HG02610 (cell line): ENCODE results near the gene H2BK1.

Experiments used
- ATAC-seq: cut with Tn5 transposase; IDR thresholded peaks from one replicate; pipeline ENCODE4 v1.9.1; 2021; ENCODE audit warnings: mild to moderate bottlenecking, moderate library complexity; ENCODE audit not compliant: unreplicated experiment

H2BK1 gene

DNA sequence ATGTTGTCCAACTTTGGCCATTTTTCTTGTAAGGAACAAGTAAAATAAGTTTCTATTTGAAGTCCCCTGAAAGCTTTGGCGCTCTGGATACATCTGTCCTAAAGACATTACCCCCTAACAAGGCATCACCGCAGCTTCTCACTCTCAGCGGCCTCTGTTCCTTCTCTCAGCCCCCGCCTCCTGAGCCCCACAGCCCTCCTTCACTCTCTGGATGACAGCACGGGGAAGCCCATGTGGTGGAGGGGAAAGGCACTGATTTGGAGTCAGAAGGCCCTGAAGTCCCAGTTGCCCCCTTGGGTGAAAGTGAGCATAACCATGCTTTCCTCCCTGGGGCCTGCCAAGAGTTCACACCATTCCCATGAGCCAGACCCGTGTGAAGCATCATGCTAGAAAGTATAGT is 4.6 kb downstream of the H2BK1 start:
- ATAC-seq, result no peak

GRCh38 chr7:151204383-151205032 is 5.8 kb downstream of the H2BK1 start:
- no peak for ATAC-seq

DNA sequence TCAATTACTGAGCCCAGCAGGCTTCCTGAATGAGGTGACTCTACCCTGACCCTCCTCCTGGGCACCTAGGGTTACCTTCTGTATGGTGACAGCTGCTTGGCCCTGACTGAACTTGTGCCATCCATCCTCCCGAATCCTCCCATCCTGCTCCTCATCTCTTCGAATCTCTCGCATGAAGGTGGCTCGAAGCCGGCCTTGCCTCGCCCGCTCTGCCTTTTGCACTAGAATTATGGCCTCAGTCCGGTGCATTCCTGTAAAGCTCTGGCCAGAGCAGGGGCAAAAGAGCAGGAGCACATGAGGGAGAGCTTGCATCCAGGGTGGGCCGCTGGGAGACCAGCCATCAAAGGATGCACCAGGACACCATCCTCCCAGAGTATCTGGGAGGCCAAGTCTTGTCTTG is 7.5 kb downstream of the H2BK1 start:
- no peak for ATAC-seq

GRCh38 chr7:151201751-151202150 is 8.5 kb downstream of the H2BK1 start:
- no peak for ATAC-seq

DNA sequence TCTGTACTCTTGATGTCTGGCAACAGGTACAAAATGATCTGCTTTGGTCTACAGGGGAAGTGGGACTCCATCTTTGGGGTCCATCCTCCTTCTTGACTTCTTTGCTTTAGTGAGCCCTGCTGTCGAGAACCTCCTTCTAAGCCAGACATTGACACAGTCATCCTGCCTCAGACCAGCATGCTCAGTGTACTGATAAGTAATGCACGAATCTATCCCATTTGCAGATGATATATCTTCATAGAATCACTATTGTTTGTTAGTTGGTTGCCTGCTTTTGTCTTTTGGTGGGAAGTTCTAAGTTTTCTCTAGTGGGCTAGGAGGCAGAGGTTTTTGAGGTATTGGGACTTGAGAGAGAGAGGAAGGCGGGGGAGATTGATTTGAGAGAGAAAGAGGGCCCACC is 8.9 kb downstream of the H2BK1 start:
- no peak for ATAC-seq

- ATAC-seq, result no peak
Measured at GRCh38 chr7:151198945-151199848, 11.1 kb downstream of the H2BK1 start.

- no peak for ATAC-seq
Measured at GRCh38 chr7:151197932-151198331, 12.4 kb downstream of the H2BK1 start.

GRCh38 chr7:151195616-151196450 is 14.5 kb downstream of the H2BK1 start:
- no peak for ATAC-seq

DNA sequence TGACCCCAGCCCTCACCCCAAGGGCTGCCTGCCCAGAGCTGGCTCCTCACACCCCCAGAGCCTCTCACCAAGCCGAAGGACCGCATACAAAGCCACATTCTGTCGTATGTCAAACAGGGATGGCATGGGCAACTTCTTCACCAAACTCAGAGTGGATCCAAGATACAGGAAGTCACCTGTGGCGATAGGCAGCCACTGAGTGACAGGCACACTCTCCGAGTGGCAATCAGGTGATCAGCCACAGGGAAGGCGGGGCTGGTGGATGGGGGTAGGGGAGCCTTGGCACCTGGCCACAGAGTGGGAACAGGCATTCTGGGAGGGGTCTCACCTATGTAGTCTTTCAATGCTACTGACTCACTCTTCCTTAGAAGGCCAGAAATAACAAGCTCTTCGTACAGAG is 16.1 kb downstream of the H2BK1 start:
- ATAC-seq, result no peak

DNA sequence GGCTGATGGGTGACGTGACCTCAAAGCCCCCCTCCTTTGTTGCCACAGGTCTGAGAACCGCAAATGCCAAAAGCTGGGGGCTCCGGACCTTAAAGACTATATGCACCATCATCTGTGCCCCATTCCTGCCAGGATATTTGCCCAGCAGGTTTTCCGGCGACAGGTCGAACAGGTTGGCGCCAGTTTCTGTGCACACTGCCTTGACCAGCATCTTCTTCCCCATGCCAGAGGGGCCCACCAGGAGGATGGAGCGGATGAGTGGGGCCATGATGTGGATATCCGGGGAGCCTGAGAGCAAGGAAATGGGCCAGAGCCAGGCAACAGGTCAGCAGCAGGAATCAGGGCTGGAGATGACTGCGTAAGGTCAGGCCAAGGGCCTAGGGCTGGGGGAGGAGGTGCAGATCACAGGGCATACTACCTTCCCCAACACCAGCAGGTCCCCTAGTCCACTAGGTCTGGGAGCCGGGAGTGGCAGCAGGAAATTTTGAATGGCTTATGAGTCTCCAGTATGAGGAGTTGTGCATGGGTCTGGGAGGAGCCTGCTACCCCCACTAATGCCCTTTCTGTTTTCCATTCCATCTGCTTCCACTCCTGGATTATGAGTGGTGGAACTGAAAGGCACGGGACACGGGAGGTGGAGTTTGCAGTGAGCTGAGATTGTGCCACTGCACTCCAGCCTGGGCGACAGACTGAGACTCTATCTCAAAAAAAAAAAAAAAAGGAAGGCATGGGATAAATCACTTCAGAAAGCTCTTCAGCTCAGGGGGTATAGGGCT is 16.9 kb downstream of the H2BK1 start:
- no peak for ATAC-seq

DNA sequence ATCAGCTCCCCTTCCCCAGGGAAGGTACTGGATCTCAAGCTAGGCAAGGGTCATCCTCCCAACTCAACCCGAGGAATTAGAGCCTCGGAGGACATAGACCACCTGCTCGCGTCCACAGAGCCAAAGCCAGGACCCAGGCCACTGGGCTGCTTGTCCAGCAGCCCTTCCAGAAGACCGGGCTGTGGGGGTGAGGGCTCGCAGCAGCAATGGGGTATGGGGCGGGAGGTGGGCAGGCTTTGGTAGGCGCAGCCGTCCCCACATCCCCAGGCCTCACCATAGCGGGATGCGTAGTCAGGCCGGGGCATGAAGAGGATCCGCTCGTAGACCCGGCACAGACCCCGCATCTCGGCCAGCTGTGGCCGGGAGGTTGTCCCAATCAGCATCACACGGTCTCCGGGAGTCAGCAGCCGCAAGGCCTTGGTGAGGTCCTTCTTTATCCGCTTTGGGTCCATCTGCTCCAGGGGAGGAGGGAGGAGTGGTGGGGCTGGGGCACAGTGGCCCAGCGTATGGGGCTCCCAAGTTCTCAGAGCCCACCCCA is 18.2 kb downstream of the H2BK1 start:
- no peak for ATAC-seq

- no peak for ATAC-seq
Measured at GRCh38 chr7:151191544-151191943, 18.7 kb downstream of the H2BK1 start.

DNA sequence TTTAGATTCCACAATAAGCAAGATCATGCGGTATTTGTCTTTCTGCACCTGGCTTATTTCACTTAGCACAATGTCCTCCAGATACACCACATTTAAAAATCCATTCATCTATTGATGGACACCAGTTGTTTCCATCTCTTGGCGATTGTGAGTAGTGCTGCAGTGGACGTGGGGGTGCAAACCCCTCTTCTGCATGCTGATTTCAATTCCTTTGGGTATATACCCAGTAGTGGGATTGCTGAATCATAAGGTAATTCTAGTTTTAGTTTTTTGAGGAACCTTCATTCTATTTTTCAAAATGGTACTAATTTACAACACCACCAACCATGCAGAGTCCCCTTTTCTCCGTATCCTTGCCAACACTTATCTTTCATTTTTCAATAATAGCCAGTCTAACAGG is 21.2 kb downstream of the H2BK1 start:
- ATAC-seq, result no peak

- ATAC-seq, result no peak
Measured at GRCh38 chr7:151188252-151188542, 22.1 kb downstream of the H2BK1 start.

- no peak for ATAC-seq
Measured at GRCh38 chr7:151187409-151188251, 22.7 kb downstream of the H2BK1 start.

DNA sequence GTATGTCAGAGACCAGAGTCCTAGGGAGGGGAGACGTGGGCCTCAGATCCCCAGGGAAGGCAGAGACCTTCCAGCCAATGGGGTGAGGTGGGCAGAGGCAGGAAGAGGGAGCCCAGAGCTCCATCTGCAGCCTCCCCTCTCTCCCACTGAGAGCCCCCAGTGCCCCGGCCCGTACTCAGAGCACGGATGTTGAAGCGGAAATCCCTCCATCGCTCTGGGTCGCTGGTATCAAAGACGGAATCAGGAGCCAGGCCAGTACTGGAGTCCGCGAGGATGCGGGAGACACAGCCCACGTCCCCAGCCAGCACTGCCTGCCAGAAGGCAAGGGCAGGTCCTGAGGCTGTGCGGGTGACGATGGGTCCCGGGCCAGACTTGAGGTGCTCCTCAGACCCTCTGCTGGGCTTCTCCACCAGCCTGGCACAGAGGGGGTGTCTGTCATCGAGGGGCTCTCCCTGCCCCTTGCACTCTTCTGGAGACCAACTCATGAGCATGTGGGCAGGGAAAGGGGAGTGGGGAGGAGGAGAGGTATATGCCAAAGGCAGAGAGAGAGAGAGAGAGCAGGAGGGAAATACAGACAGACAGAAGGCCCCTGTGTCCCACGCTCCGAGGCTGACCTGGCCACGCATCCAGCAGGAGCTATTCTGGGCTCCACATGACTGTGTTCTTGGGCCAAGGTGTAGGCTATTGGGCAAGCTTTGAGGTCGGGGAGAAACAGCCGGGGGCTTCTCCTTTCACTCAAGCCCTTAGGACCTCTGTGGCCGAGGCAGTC is 23.5 kb downstream of the H2BK1 start, which contains the start of gene ASB10:
Gene ASB10, minus strand, starts transcription at position 611 of the 769 bp plus-strand sequence. Its CDS starts 120 bp downstream, at position 491.
- ATAC-seq, result no peak

DNA sequence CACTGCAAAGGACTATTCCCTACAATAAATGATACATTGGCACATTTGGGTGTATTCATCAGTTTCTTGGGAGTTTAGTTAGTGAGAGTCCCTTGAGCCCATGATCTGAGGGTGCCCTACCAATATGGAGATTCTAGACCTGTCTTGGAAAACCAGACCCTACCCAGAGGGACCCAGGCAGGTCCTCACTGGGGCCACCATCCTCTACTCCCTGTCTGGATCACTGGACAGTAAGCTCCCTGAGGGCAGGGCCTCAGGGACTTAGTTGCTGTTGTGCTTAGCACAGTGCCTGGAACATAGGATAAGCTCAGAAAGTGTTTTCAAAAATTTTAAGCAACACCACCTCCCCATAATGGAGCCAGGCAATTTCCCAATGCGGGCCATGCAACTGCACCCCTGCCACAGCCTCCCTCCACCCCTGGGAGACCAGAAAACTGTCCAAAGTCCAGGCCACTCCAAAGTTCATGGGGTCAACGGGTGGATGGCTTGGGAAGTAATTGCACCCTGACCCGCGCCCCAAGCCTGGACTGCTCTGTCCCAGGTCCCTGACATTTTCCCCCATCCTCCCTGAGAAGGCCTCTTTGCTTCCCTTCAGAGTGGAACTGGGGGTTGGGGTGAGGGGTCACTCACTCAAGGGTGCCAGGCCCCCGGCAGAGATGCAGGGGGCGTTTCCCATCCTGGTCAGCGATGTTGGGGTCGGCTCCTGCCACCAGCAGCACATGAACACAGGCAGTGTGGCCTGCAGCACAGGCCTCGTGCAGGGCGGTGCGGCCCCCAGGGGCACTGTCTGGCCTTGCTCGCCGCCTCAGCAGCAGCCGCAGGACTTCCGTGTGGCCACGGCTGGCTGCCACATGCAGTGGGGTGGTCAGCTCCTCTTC is 24.3 kb downstream of the H2BK1 start:
- ATAC-seq, result no peak

DNA sequence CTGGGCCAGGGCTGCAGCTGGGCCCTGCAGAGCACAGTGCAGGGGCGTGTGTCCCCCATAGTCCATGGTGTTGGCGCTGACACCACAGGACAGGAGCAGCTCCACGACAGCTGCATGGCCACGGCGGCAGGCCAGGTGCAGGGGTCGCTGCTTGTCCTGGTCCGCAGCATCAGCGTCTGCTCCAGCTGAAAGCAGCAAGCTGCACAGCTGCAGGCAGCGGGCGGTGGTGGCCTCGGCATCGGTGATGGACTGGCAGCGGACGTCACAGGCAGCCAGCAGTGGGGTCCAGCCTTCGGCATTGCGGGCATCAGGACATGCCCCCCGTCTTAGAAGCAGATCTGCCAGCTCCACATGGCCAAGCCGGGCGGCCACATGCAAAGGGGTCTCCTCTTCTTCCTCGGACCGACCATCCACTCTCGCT is 29.3 kb downstream of the H2BK1 start:
- ATAC-seq, result no peak
